HepG2 (cell line): ENCODE data around the gene MAML1. TPM values are rescaled to one million over a fixed set of nuclear protein-coding genes. Genes with fewer than 3 reads are reported as not detected.

Experiments used
- AGO2 ChIP-seq: fragments of 200-400 bp; formaldehyde crosslinking; optimal IDR thresholded peaks from 2 replicates; pipeline ENCODE3; 2017; ENCODE audit warnings: mild to moderate bottlenecking, low read depth, low read length, moderate library complexity
- ATF3 ChIP-seq: sonication (generic); formaldehyde crosslinking; IDR thresholded peaks from 2 replicates; pipeline ENCODE4 v1.4.0; 2020; ENCODE audit warnings: missing genetic modification reagents
- DR1 ChIP-seq: sonication (generic); formaldehyde crosslinking; IDR thresholded peaks from 2 replicates; pipeline ENCODE4 v1.8.0; 2021; ENCODE audit warnings: mild to moderate bottlenecking, missing genetic modification reagents, inconsistent platforms
- EZH2 ChIP-seq: conservative IDR thresholded peaks from 2 replicates; pipeline ENCODE4 v1.6.1; 2012; ENCODE audit warnings: mild to moderate bottlenecking, low read depth, low read length, moderate library complexity
- HNF4A ChIP-seq: sonication (generic); formaldehyde crosslinking; IDR thresholded peaks from 2 replicates; pipeline ENCODE4 v1.4.0; 2020; ENCODE audit warnings: missing genetic modification reagents
- HNRNPL ChIP-seq: fragments of 200-400 bp; formaldehyde crosslinking; IDR thresholded peaks from 2 replicates; pipeline ENCODE4 v1.6.1; 2017; ENCODE audit warnings: mild to moderate bottlenecking, low read depth, low read length
- POLR2G ChIP-seq: fragments of 200-400 bp; formaldehyde crosslinking; IDR thresholded peaks from 2 replicates; pipeline ENCODE4 v1.6.1; 2018; ENCODE audit warnings: mild to moderate bottlenecking, low read depth, low read length, moderate library complexity
- ZBTB38 ChIP-seq: sonication (generic); formaldehyde crosslinking; IDR thresholded peaks from 2 replicates; pipeline ENCODE4 v1.5.1; 2020; ENCODE audit warnings: mild to moderate bottlenecking, missing genetic modification reagents
- ZNF687 ChIP-seq: sonication (generic); formaldehyde crosslinking; IDR thresholded peaks from 2 replicates; pipeline ENCODE4 v1.5.1; 2020; ENCODE audit warnings: mild to moderate bottlenecking, missing genetic modification reagents, moderate library complexity
- polyA plus RNA-seq, 8 experiments: library from polyadenylated mRNA; depleted of rRNA in 3 of 8; stranded (reverse) in 7 of 8; unstranded in 1 of 8; fragments of >200 nt; fragmentation: Illumina TruSeq in 4 of 8; extraction: Trizol in 4 of 8; gene quantifications; 2 replicates each; pipeline versions ENCODE4 v1.2.1 to v1.2.3, GENCODE V29; 2011 to 2016; ENCODE audit warnings: low read depth in 4 of 8, missing spikeins in 1 of 8, mixed read lengths in 1 of 8; ENCODE audit not compliant: insufficient read depth in 1 of 8
- total RNA-seq, 5 experiments: library from RNA; depleted of rRNA; stranded (reverse); fragments of >200 nt; fragmentation: Illumina TruSeq; extraction: Trizol; gene quantifications; 2 replicates each; pipeline ENCODE4 v1.2.3, GENCODE V29; 2016; ENCODE audit warnings: low read depth in 1 of 5
- TF ChIP-seq, protein P1 (sequence below): sonication (generic); formaldehyde crosslinking; IDR thresholded peaks from 2 replicates; pipeline ENCODE4 v1.4.0; 2020; ENCODE audit warnings: missing genetic modification reagents
- TF ChIP-seq, protein P2 (sequence below): sonication (generic); formaldehyde crosslinking; IDR thresholded peaks from 2 replicates; pipeline ENCODE4 v1.4.0; 2020; ENCODE audit warnings: missing genetic modification reagents

MAML1 gene
- total and polyA plus RNA-seq, 2 of the 13 experiments (the other 11 are each of a cell fraction or from before 2014, with no cell fraction given), result 10.0 to 10.8 TPM

- TF ChIP-seq, protein P1, sequence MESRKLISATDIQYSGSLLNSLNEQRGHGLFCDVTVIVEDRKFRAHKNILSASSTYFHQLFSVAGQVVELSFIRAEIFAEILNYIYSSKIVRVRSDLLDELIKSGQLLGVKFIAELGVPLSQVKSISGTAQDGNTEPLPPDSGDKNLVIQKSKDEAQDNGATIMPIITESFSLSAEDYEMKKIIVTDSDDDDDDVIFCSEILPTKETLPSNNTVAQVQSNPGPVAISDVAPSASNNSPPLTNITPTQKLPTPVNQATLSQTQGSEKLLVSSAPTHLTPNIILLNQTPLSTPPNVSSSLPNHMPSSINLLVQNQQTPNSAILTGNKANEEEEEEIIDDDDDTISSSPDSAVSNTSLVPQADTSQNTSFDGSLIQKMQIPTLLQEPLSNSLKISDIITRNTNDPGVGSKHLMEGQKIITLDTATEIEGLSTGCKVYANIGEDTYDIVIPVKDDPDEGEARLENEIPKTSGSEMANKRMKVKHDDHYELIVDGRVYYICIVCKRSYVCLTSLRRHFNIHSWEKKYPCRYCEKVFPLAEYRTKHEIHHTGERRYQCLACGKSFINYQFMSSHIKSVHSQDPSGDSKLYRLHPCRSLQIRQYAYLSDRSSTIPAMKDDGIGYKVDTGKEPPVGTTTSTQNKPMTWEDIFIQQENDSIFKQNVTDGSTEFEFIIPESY (CRISPR knock-in tag), result peak; percentile 68
- TF ChIP-seq, protein P2, sequence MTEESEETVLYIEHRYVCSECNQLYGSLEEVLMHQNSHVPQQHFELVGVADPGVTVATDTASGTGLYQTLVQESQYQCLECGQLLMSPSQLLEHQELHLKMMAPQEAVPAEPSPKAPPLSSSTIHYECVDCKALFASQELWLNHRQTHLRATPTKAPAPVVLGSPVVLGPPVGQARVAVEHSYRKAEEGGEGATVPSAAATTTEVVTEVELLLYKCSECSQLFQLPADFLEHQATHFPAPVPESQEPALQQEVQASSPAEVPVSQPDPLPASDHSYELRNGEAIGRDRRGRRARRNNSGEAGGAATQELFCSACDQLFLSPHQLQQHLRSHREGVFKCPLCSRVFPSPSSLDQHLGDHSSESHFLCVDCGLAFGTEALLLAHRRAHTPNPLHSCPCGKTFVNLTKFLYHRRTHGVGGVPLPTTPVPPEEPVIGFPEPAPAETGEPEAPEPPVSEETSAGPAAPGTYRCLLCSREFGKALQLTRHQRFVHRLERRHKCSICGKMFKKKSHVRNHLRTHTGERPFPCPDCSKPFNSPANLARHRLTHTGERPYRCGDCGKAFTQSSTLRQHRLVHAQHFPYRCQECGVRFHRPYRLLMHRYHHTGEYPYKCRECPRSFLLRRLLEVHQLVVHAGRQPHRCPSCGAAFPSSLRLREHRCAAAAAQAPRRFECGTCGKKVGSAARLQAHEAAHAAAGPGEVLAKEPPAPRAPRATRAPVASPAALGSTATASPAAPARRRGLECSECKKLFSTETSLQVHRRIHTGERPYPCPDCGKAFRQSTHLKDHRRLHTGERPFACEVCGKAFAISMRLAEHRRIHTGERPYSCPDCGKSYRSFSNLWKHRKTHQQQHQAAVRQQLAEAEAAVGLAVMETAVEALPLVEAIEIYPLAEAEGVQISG (CRISPR knock-in tag), result peak; percentile 21; the same call in 1 of the 2 replicates
- TF ChIP-seq ZBTB38 (CRISPR knock-in tag), result peak; percentile 25; the same call in 1 of the 2 replicates
- TF ChIP-seq ATF3, result no peak
- TF ChIP-seq HNRNPL, result peak; percentile 95
- 0 out of 2 replicates have a peak, but pooled peaks have one; percentile 40 for TF ChIP-seq HNF4A (CRISPR knock-in tag)
- no peak for TF ChIP-seq DR1
- TF ChIP-seq EZH2, result no peak
- TF ChIP-seq ZNF687 (CRISPR knock-in tag), result peak; percentile 65
- TF ChIP-seq POLR2G, result peak; percentile 53; the same call in 1 of the 2 replicates
- peak; percentile 91 for TF ChIP-seq AGO2
- TF ChIP-seq, all 625 proteins: peak for 36
Measured at GRCh38 chr5:179803651-179804554, 71.3 kb downstream of the MAML1 start (continued).
